NCI-H187 (cell line): ENCODE results near the gene CTSC.

Source experiments
- DNase-seq, 2 experiments: peaks; one replicate each; lab custom pipeline; 2025; lab: John Stamatoyannopoulos, UW

The CTSC gene

GRCh38 chr11:88317536-88317935 is 20.0 kb downstream of the CTSC start:
- no peak for DNase-seq

GRCh38 chr11:88315981-88316441 is 21.5 kb downstream of the CTSC start:
- no peak for DNase-seq

GRCh38 chr11:88315015-88315414 is 22.5 kb downstream of the CTSC start:
- DNase-seq: no peak

- DNase-seq: no peak
These were observed 24.1 kb downstream of the CTSC start for GRCh38 chr11:88313441-88313840.

GRCh38 chr11:88312628-88313027 is 24.9 kb downstream of the CTSC start:
- DNase-seq: no peak

- no peak for DNase-seq
These were observed 27.3 kb downstream of the CTSC start for GRCh38 chr11:88310246-88310645.

- no peak for DNase-seq
These were observed 29.0 kb downstream of the CTSC start for GRCh38 chr11:88308576-88308975.

- no peak for DNase-seq
These were observed 29.6 kb downstream of the CTSC start for GRCh38 chr11:88307749-88308425.

- no peak for DNase-seq
These were observed 30.8 kb downstream of the CTSC start for GRCh38 chr11:88306785-88307184.

GRCh38 chr11:88305430-88305829 is 32.1 kb downstream of the CTSC start:
- DNase-seq: no peak

- DNase-seq: no peak
These were observed 33.2 kb downstream of the CTSC start for GRCh38 chr11:88304352-88304751.

GRCh38 chr11:88303037-88303436 is 34.5 kb downstream of the CTSC start:
- no peak for DNase-seq

- no peak for DNase-seq
These were observed 35.9 kb downstream of the CTSC start for GRCh38 chr11:88301488-88302140.

GRCh38 chr11:88300888-88301487 is 36.5 kb downstream of the CTSC start:
- no peak for DNase-seq

- DNase-seq: no peak
These were observed 39.7 kb downstream of the CTSC start for GRCh38 chr11:88297863-88298262.

GRCh38 chr11:88297421-88297820 is 40.1 kb downstream of the CTSC start:
- DNase-seq: no peak

- DNase-seq: no peak
These were observed 42.5 kb downstream of the CTSC start for GRCh38 chr11:88295028-88295427.

- no peak for DNase-seq
These were observed 43.6 kb downstream of the CTSC start for GRCh38 chr11:88293931-88294330.

GRCh38 chr11:88292171-88292843 is 45.2 kb downstream of the CTSC start:
- no peak for DNase-seq

- no peak for DNase-seq
These were observed 49.0 kb downstream of the CTSC start for GRCh38 chr11:88288560-88288959.

- no peak for DNase-seq
These were observed 53.0 kb downstream of the CTSC start for GRCh38 chr11:88284336-88285050.
